ENCODE measurements around the gene ADCY10. TPM values are rescaled to one million over a fixed set of nuclear protein-coding genes. Genes with fewer than 3 reads are reported as not detected.

Gene ADCY10
- total and polyA plus RNA-seq, 2 experiments from 2014 or later: not detected

- TF ChIP-seq ZNF462 (CRISPR knock-in tag; IDR thresholded peaks at IDR 0.05) (no peak), EZH2phosphoT487 (IDR thresholded peaks at IDR 0.05; ENCODE audit: unreplicated experiment) (no peak), EZH2 (IDR thresholded peaks at IDR 0.05; ENCODE audit: low read depth, unreplicated experiment) (no peak), ZNF331 (CRISPR knock-in tag; IDR thresholded peaks at IDR 0.05; ENCODE audit: low read depth) (no peak), CREB1 (CRISPR knock-in tag; IDR thresholded peaks at IDR 0.05; ENCODE audit: low read depth) (no peak)
Measured at GRCh38 chr1:167876597-167877175, 37.2 kb downstream of the ADCY10 start (continued).

- H3K4me1 ChIP-seq (ENCODE audit: insufficient read depth): peaks cover 24% of the 10 kb centered on the region
- no peak overlapping the region for H3K27ac ChIP-seq (ENCODE audit: low read depth)
- Mint-ChIP-seq H3K27ac (no peak overlapping the region), H3K36me3 (ENCODE audit: low read depth) (no peaks in the 10 kb centered on the region), H3K9me3 (no peaks in the 10 kb centered on the region; the same call in 2 of the 3 replicates), H3K27me3 (ENCODE audit: insufficient read depth, low read depth, poor library complexity) (no peaks in the 10 kb centered on the region), H3K4me3 (no peak overlapping the region), H3K4me1 (peaks cover 23% of the 10 kb centered on the region)
- H3F3A ChIP-seq (replicated peaks; ENCODE audit: low read depth): no peaks in the 10 kb centered on the region
- H3K79me2 ChIP-seq (replicated peaks; ENCODE audit: insufficient read depth): no peaks in the 10 kb centered on the region
- ATAC-seq (no peak), DNase-seq (ENCODE audit: low spot score) (no peak)
- H2AFZ ChIP-seq: no peak overlapping the region
- H3K4me3 ChIP-seq: no peak overlapping the region
- no peaks in the 10 kb centered on the region for H4K20me1 ChIP-seq (replicated peaks; ENCODE audit: insufficient read depth)
- no peaks in the 10 kb centered on the region for H3K36me3 ChIP-seq (ENCODE audit: insufficient read depth)
- no peak overlapping the region for H3K4me2 ChIP-seq
- no peaks in the 10 kb centered on the region for H3K27me3 ChIP-seq (ENCODE audit: insufficient read depth)
- no peaks in the 10 kb centered on the region for H3K9me2 ChIP-seq (ENCODE audit: insufficient read depth)
- TF ChIP-seq CTCF (conservative IDR thresholded peaks at IDR 0.05; ENCODE audit: low read depth in 2 of 2) (no peak), JUNB (IDR thresholded peaks at IDR 0.05; ENCODE audit: unreplicated experiment) (no peak), POLR2AphosphoS5 (IDR thresholded peaks at IDR 0.05; ENCODE audit: low read depth) (no peak), ZNF114 (CRISPR knock-in tag; IDR thresholded peaks at IDR 0.05) (no peak)
Measured at GRCh38 chr1:167871331-167871730, 42.6 kb downstream of the ADCY10 start.

All from GM23338 (cell line).